ENCODE results near the gene TMEM130. TPM values are rescaled to one million over a fixed set of nuclear protein-coding genes. Genes with fewer than 3 reads are reported as not detected.
"Not testable (repeated sequence)": the region's sequence is repeated elsewhere in the genome, so short reads cannot be mapped to it uniquely, and the experiment has no call there.

The TMEM130 gene
- total RNA-seq, 1 experiment from 2014 or later, result 1.2 TPM

DNA sequence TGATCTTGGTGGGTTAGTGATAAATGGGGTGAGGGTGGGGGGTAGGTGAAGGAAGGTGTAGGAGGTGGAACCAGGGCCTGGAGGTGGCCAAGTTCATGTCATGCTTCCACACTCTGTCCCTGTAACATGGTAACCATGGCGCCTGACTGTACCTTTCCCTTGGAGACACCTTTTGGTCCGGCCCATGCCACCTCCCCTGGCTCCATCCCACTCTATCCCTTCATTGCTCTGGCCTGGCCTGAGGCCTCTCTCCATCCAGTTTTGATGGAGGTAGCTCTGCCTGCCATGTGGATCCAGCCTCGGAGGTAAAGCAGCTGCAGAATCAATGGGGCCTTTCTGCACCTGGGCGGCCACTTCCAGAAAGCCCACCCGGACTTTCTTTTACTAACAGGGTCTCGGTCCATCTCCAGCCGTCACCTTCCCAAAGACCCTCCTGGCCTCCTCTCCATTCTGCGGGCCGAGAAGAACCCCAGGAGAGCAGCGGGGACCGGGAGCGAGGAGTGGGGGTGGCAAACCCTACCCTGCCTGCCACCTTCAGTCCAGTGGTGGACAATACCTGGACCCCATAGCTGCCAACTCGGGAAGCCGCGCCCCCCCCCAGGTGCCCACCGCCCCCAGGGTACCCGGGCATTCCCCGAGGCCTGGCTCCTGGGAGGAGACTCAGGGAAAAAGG is 8.0 kb upstream of the TMEM130 start:
- DNase-seq (ENCODE audit: low spot score), result no peak

GRCh38 chr7:98877146-98877545 is 7.3 kb upstream of the TMEM130 start:
- no peak for DNase-seq (ENCODE audit: low spot score)

DNA sequence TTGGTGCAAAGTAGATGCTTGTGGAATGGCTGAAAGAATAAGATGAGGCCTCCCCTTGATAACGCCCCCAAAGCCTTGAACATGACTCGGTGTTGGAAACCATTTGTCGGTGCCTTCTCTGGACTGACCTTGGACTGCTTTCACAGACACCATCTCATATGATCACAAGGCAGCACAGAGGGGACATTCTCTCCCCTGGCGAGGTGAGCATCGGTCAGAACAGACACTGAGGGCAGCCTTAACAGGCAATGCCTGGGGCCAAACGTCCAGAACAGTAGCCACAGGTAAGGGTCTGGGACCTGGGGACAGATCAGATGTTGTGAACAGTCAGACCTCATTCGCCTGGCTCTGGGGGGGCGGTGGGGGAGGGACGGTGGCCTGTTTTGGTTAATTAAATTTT is 5.7 kb upstream of the TMEM130 start:
- no peak for DNase-seq (ENCODE audit: low spot score)

DNA sequence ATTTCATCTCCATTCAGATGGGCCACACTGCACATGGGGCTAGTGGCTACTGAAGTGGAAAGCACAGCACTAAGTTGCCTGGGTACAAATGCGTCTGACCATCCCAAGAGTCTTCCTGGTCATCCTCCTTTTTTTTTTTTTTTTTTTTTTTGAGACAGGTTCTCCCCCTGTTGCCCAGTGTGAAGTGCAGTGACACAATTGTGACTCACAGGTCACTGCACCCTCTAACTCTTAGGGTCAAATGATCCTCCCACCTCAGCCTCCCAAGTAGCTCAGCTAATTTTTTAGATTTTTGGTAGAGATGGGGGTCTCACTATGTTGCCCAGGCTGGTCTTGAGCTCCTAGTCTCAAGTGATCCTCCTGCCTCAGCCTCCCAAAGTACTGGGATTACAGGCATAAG is 5.1 kb upstream of the TMEM130 start:
- no peak for DNase-seq (ENCODE audit: low spot score)

DNA sequence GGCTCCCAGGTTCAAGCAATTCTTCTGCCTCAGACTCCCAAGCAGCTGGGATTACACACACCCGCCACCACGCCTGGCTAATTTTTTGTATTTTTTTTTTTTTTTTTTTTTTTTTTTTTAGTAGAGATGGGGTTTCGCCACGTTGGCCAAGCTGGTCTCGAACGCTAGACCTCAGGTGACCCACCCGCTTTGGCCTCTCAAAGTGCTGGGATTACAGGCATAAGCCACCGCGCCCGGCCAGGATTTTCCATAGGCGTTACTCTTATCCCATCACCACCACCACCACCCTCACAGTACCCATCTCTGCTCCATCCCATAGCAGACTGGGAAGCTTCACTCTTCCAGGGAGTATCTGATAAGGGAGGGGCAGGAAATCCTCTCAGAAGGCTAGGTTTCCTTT is 3.8 kb upstream of the TMEM130 start:
- not testable (repeated sequence) for DNase-seq (ENCODE audit: low spot score)

- DNase-seq (ENCODE audit: low spot score), result peak; percentile 37
These were observed 2.6 kb upstream of the TMEM130 start for GRCh38 chr7:98872328-98872924.

DNA sequence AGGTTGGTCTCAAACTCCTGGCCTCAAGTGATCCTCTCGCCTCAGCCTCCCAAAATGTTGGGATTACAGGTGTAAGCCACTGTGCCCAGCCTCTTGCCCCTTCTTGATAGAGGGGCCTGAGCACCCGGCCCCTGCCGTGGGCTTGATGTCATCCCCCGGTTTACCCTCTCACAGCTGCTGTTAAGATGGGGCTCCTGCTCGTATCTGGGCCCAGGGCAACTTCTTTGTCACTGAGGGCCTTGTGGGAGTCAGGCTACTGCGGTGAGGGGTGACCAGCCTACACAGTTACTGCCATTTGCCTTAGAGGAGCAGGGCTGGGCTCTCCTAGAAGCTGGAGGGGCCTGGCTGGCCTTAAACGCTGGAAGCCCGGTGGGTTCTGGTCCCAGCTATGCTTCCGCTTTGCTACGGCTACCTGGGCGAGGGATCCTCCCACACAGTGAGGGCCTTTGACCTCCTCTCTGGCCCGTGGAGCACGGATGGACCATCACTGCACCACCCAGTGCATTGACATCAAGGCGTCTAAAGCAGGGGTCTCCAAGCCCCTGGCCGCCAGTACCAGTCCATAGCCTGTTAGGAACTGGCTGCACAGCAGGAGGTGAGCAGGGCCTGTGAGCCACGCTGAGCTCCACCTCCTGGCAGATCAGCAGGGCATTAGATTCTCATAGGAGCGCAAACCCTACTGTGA is 1.1 kb upstream of the TMEM130 start:
- no peak for DNase-seq (ENCODE audit: low spot score)

DNA sequence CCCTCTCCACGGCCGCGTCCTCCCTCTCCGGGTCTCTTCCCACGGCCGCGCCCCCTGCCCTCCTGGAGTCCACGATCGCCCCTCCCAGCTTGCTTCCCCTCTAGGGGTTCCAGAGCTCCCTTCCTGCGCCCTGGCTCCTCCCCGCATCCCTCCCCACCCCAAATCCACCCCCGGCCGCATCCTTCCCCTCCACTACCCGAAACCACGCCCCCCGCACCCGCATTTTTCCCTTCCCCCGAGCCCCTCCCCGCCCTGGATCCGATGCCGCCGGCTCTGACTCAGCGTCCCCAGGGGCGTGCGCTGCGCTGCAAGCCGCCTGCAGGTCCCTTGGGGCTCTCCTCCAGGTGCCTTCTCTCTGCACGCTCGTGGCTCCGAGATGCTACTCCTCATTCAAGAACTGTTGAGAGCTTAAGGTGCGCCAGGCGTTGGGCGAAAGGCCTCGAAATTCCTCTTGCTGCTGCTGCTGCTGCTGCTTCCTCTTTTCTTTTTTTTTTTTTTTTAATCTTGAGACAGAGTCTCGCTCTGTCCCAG is 372 bp upstream of the TMEM130 start:
- no peak for DNase-seq (ENCODE audit: low spot score)

GRCh38 chr7:98869027-98869596 is 702 bp downstream of the TMEM130 start:
- DNase-seq (ENCODE audit: low spot score), result no peak

DNA sequence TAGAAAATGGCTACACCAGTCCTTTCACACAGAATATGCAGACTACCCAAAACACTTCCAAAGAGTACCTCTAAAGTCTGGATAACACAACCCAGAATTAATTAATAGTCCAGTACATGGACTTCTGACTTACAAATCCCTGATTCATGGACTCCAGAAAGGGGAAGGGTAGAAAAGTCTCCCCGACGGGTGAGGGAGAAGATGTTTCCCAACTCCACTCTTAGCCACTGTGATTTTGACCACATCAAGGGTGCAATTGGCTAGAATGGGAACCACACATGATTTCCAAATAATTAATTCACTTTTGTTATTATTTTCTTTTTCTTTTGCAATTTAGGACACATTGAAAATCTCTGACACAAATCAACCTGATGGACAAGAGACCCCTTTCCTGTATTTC is 1.4 kb downstream of the TMEM130 start:
- DNase-seq (ENCODE audit: low spot score), result no peak

- DNase-seq (ENCODE audit: low spot score), result no peak
These were observed 3.0 kb downstream of the TMEM130 start for GRCh38 chr7:98866765-98867164.

DNA sequence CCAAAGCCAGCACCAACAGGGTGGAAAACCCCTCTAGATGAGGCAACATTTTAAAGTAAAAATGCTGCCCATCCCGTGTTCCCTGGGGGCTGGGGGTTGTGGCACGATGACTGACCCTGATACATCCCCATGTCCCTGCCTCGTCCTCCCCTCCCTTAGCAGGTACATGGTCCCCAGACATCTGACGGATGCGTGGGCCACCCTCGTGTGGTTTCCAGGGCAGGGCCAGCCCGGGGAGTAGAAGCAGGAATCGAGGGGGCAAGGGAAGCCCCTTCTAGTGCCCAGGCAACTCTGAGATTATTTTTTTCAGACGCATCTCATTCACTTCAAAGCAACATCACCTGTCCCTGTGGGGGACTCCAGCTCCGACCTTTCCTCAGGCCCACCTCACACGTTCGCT is 3.5 kb downstream of the TMEM130 start:
- DNase-seq (ENCODE audit: low spot score), result no peak

- no peak for DNase-seq (ENCODE audit: low spot score)
These were observed 4.9 kb downstream of the TMEM130 start for GRCh38 chr7:98864731-98865453.

DNA sequence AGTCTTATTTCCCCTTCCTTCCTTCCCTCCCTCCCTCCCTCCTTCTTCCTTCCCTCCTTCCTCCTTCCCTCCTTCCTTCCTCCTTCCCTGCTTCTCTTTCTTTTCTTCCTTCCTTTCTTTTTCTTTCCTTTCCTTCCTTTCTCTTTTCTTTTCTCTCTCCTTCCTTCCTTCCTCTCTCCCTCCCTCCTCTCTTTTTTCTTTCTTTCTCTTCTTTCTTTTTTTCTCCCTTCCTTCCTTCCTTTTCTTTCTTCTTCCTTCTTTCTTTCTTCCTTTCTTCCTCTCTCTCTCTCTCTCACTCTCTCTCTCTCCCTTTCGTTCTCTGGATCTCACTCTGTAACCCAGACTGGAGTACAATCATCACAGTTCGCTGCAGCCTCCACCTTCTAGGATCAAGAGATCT is 6.2 kb downstream of the TMEM130 start:
- no peak for DNase-seq (ENCODE audit: low spot score)

DNA sequence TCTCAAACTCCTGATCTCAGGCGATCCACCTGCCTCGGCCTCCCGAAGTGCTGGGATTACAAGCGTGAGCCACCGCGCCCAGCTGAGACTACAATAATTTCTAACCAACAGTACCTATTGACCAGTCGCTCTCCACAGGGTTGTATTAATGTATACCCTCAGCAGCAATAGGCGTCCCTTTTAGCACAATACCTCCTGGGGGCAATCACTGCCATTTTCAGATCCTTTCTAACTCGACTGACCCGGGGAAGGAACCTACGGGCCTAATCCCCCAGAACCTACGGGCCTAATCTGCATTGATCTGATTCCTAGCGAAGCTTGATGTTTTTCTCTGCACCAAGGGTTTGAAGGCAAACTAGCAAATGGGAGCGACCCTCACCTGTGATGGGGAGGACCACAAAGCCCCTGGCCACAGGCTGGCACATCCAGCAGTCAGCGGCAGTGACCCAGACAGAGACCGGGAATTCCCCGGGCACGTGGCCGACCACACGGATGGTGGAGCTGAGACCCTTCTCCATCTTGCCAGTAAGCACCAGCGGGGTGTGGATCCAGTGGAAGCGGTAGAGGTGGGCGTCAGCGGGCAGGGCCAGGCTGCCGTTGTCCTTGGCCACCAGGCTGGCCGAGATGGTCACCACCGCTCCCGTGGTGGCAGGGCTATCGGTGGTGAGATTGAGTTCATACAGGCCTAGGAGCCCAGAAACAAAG is 6.9 kb downstream of the TMEM130 start:
- no peak for DNase-seq (ENCODE audit: low spot score)

DNA sequence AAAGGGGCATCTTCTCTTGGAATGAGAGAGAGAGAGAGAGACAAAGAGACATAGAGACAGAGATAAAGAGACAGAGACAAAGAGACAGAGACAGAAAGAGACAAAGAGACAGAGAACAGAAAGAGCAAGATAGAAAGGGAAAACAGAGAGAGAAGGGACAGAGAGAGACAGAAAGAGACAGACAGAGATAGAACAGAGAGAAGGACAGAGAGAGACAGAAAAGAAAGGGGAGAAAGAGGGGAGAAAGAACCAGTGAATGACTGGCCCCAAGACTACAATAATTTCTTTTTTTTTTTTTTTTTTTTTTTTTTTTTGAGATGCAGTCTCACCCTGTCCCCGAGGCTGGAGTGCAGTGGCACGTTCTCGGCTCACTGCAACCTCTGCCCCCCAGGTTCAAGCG is 7.6 kb downstream of the TMEM130 start:
- DNase-seq (ENCODE audit: low spot score), result no peak

GRCh38 chr7:98860071-98860470 is 9.7 kb downstream of the TMEM130 start:
- DNase-seq (ENCODE audit: low spot score), result no peak

GRCh38 chr7:98855610-98856422 is 14.0 kb downstream of the TMEM130 start:
- no peak for DNase-seq (ENCODE audit: low spot score)

DNA sequence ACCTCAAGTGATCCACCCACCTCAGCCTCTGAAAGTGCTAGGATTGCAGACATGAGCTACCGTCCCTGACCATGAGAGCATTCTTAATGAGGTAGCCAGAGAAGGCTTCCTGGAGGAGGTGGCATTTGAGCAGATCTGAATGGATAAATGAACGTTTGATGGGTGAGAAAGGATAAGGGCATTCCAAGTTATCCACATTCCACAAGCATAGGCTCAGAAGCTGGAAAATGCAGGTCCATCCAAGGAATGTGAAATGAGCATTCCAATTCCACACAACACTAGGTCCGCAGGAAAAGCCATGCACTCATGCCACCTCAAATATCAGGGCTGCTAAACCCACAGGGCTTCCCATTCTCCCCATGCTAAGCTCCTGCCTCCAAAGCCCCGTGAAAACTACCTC is 17.0 kb downstream of the TMEM130 start:
- no peak for DNase-seq (ENCODE audit: low spot score)

DNA sequence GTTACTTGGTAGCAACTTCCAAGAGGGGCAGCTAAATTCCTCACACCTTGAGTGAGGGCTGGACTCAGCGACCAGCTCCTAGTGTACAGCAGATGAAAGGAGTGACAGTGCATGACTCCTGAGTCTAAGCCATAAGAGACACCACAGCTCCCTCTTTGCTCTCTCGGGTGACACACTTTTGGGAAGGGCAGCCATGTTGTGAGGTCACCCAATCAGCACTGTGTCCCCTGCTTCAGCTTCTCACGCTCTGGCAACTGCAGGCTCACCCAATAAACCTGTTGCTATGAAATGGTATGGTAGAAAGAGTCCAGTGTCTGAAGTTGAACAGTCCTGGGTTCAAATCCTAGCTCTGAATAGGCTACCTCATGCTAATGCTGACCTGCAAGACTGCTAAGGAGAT is 20.9 kb downstream of the TMEM130 start:
- no peak for DNase-seq (ENCODE audit: low spot score)

DNA sequence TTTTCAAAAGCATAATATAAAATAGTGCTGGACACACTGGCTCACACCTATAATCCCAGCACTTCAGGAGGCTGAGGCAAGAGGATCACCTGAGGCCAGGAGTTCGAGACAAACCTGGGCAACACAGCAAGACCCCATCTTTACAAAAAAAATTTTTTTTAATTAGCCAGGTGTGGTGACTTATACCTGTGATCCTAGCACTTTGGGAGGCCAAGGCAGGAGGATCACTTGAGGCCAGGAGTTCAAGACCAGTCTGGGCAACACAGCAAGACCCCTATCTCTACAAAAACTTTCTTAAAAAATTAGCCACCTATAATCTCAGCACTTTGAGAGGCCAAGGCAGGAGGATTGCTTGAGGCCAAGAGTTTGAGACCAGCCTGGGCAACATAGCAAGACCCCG is 27.3 kb downstream of the TMEM130 start:
- not testable (repeated sequence) for DNase-seq (ENCODE audit: low spot score)
